Inflammatory macrophage treated with lipopolysaccharide for 1 hour (primary cell): ENCODE measurements around the gene LCOR.
A peak's percentile ranks its signal among the peaks of the same experiment; 100 is the strongest.
"Not testable (repeated sequence)": the region's sequence is repeated elsewhere in the genome, so short reads cannot be mapped to it uniquely, and the experiment has no call there.

Experiments
- DNase-seq, 2 donors: peaks; one replicate each; pipeline ENCODE4 v3.0.0-alpha.2; 2020 to 2022

The LCOR gene

DNA sequence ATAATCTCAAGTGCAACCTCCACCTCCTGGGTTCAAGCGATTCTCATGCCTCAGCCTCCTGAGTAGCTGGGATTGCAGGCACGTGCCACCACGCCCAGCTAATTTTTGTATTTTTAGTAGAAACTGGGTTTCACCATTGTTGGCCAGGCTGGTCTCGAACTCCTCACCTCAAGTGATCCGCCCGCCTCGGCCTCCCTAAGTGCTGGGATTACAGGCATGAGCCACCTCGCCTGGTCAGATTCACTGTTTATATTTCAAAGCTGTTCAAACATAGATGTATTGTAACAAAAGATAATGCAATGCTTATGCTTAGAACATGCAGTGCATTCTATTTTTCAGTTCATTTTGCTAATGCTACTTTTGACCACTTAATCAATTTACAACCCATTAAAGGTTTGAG lies 111.1 kb downstream of the LCOR start:
- DNase-seq = not testable (repeated sequence)

- DNase-seq = no peak
Measured at GRCh38 chr10:96947036-96947435, 114.9 kb downstream of the LCOR start.

DNA sequence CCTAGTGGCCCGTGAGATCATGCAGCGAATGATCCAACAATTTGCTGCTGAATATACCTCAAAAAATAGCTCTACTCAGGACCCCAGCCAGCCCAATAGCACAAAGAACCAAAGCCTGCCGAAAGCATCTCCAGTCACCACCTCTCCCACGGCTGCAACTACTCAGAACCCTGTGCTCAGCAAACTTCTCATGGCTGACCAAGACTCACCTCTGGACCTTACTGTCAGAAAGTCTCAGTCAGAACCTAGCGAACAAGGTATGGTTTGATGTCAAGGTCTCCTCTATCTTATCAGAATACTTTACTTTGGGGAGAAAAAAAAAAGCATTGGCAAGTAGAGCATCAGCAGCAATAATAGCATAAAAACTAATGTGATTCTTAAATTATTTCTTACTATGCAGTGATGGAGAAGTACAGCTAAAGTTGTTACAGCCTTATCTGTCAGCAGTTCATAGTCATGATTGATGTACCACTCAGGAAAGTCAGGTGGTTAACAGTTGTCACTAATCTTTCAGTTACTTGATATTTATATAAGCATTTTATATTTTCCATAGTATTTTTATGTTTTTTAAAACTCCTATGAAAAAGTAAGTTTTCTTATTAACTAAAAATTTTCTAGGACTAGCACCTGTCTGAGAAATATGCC lies 117.1 kb downstream of the LCOR start:
- DNase-seq = no peak

DNA sequence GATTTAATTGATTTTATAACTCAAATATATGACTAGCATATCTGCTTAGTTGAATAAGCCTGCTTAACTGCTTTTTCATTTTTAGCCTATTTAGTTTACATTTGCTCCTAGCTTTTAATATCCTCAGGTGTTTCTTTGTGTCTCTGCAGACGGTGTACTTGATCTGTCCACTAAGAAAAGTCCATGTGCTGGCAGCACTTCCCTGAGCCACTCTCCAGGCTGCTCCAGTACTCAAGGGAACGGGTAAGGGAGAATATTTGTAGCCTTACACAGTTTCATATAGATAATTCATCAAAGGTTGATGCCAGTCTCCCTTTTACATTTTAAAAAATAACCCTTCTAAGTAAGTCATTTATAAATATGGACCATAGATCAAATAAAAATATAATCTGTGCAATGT lies 119.9 kb downstream of the LCOR start:
- DNase-seq = no peak

GRCh38 chr10:96955794-96956193 lies 123.7 kb downstream of the LCOR start:
- DNase-seq = no peak

DNA sequence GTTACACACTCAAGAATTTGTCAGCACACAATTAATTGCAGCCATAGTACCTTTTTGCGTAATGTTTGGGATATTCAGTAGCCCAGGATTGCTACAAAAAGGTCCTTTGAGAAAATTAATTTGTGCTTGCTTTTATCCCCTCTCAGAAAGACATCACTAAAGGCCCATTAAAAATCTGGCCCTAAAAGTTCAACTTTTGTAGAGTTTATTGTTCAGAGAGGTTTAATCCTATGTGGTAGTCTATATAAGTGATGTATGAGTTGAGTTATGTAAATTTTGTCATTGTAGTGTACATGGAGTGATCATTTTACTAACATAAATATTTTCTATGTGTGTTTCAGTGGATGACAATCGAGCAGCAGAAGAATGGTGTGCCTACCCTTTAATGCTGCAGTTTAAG lies 126.0 kb downstream of the LCOR start:
- no peak for DNase-seq

DNA sequence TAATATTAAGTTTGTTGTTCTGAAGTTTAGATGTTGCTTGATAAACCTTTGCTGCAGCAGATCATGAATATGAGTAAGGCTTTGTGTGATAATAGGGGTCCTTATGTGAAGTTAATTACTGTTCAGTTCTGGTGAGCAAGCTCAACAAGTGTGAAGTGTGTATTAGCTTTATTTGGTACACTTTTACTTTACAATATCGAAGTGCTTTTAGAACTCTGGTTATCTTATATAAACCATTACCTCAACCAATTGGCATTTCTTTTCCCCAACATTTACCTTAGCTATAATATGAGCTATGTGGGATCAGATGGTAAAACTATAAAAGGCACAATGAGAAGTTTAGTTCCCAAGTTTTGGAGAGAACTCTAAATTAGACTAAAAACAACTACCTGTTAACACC lies 127.6 kb downstream of the LCOR start:
- no peak for DNase-seq

DNA sequence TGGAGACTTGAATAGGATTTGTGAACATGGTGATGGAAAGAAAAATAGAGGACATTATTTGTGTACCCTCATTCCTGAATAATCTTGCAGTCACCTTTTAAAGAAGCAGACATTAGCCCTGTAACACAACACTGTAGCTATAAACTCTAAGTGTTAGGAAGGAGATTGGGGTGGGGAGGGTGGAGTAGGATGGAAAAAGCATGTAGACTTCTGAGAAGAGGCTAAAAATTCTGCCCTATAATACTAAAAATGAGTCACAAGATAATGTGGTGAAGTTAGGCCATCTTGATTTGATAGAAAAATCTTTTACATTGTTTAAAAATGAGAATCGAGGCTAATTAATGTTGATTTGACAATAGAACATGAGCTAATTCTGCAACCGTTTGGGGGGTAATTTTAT lies 128.8 kb downstream of the LCOR start:
- DNase-seq = no peak

DNA sequence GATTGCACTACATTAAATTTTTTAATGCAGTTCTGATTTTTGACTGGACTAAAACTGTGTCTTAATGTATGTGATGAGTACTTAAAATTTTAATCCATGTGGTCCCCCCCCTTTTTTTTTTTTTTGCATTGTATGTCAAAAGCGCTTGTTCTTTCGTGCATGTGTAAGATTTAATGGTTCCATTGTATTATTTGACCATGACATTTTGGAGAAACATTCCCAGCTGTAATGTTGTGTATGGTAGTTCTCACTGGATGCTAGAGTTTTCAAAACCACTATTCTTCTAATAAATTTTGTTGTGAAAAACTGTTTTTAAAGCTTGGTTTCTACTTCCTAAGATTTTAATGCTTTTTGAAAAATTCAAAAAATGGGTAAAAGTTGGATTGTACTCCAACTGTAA lies 132.0 kb downstream of the LCOR start:
- DNase-seq = no peak

DNA sequence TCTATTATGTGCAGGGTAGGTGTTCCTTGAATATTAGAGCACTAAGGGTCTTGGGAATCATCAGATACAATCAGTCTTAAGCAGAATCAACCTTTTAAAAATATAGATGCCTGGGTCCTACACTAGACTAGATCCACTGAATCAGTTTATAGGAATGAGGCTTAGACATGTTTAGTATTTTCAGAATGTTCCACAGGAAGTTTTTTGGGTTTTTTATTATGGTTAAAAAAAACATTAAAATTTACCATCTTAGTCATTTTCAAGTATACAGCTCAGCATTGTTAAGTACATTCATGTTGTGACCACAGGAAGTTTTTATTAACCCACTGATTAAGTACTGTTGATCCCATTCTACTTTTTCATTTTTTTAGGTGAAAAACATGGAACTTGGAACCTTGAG lies 135.7 kb downstream of the LCOR start:
- no peak for DNase-seq

- DNase-seq = no peak
Measured at GRCh38 chr10:96968682-96969423, 136.8 kb downstream of the LCOR start.

DNA sequence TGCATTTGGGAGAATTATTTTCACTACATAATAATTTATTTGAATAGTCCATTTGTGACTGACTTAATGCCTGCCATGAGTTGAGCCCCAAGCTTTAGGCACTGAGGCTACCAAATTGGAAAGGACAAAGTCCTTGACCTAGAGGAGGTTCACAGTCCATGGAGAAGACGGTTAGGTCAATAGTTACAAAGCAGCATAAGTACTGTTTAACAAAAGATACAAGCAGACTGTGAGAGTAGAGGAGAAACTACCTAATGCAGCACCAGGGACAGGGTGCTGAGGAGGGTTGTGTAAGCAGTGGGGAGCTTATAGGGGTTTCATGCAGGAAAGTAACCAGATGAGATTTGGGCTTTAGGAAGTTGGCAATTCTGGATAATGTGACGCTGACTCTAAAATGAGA lies 139.2 kb downstream of the LCOR start:
- no peak for DNase-seq

GRCh38 chr10:96972264-96972663 lies 140.2 kb downstream of the LCOR start:
- DNase-seq = no peak

DNA sequence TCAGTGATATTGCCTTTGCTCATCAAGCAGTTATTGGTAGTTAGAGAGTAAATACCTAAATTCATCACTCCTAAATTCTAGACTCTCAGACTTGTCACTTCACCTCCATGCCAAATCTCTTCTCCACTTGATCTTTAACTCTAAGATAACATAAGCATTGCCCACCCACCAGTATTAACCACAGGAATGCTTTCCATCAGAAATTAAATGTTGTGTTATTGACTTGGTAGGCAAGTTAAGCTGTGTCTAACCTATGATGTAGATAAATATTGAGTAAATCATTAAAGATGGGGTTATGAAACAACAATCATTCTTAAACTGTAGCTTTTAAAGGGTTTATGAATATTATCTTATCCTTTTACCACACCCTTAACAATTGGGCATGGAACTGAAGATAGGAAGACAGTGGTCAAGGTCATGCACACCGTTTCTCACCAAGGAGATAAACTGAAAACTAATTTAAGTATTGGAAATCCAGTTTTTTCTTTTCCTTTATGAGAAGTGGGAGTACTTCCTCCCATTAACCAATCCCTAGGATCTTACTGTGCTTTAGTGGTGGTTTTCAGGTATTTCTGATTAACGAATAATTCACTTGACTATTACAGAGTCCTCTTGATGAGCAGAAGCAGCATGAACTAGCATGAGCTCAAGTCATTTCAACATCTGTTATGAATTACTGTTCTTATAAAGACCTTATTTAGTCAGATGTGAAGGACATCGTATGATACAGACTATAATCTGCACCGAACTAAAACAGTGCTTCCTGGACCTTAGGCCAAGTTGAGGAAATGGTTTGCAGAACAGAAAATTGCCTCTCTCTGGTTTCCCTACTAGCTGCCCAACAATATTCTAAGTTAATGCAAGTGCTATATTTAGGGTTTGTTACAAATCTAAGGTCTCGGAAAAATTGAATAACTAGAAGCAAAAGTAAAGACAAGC lies 142.0 kb downstream of the LCOR start:
- peak in 1 of 2 donors; percentile 3 for DNase-seq

DNA sequence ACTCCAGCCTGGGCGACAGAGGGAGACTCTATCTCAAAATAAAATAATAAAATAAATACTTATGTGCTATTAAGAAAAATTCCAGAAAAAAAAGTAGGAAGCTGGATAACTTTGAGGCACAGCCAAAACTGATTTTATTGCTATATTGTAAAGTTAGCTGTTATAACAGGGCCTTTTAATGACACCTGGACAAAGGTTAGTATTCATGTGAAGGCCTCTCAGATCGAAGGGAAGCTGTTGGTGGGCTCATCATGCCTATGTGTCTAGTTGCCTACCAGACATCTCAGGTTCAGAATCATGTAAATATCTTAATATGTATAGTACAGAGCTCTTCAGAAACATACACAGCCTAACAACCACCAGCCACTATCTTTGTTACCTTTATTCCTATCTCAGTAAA lies 143.0 kb downstream of the LCOR start:
- DNase-seq = no peak

DNA sequence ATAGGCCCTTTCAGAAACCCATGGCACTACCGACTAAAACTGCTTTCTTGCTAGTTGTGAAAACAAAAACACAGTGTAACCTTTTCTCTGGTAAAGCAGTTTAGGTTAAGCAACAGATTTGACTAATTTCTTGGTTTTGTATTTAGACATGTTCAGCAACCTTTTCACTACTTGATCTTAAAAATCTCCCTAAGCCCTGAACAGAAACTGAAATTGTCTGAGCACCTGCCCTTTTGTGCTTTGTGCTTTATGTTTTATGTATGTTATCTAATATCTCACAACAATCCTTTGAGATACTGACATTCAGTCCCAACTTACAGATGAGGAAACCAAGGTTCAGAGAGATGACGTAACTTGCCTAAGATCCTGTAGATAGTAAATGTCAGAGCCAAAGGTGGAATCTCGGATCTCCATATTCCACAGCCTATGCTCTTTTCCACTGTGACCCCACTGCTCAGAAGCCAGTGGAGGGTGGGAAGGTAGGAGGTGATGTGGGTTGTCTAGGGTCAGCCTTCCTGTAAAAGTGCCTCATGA lies 146.6 kb downstream of the LCOR start:
- no peak for DNase-seq

DNA sequence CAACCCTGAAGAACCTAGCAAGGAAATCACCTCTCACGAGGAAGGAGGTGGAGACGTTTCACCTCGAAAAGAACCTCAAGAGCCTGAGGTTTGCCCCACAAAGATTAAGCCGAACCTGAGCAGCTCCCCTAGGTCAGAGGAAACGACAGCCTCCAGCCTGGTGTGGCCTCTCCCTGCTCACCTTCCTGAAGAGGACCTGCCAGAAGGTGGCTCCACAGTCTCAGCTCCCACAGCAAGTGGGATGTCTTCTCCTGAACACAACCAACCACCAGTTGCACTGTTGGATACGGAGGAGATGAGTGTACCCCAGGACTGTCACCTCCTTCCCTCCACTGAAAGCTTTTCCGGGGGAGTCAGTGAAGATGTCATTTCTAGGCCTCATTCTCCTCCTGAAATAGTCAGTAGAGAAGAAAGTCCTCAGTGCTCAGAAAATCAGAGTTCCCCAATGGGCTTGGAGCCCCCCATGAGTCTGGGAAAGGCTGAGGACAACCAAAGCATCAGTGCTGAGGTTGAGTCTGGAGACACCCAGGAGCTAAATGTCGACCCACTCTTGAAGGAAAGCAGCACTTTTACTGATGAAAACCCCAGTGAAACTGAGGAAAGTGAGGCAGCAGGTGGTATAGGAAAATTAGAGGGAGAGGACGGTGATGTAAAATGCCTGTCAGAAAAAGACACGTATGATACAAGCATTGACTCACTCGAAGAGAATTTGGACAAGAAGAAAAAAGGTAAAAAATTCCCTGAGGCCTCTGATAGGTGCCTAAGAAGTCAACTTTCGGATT lies 150.2 kb downstream of the LCOR start:
- DNase-seq = no peak

DNA sequence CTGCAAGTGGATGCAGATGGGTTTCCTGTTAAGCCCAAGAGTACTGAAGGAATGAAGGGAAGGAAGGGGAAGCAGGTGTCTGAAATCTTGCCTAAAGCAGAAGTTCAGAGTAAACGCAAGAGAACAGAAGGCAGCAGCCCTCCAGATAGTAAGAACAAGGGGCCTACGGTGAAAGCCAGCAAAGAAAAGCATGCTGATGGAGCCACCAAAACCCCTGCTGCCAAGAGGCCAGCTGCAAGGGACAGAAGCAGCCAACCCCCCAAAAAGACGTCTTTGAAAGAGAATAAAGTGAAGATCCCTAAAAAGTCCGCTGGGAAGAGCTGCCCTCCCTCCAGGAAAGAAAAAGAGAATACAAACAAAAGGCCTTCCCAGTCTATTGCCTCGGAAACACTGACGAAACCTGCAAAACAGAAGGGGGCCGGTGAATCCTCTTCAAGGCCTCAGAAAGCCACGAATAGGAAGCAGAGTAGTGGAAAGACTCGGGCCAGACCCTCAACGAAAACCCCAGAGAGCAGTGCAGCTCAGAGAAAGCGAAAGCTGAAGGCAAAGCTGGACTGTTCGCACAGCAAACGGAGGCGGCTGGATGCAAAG lies 152.5 kb downstream of the LCOR start:
- peak in 1 of 2 donors; percentile 17 for DNase-seq

GRCh38 chr10:96986200-96986856 lies 154.2 kb downstream of the LCOR start:
- no peak for DNase-seq

- DNase-seq = no peak
Measured at GRCh38 chr10:96987141-96987841, 155.2 kb downstream of the LCOR start.

DNA sequence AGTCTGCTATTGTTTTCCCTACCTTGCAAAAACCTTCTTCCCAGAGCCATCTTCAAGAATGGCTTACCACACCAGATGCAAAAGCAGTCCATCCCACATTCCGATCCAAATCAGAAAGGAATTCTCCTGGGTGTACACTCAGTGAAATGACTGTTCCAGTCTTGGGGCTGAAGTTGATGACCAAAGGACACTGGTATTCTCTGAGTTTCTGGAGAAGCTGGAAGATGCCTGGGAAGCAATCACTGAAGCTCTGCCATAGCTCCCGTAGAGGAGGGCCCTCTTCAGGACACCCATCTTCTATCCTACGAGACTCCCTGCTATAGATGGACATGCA lies 155.7 kb downstream of the LCOR start:
- no peak for DNase-seq
